GM21825 (cell line): ENCODE results near the gene CDC42BPB.

Experiments
- ATAC-seq: cut with Tn5 transposase; IDR thresholded peaks from one replicate; pipeline ENCODE4 v1.9.1; 2021; ENCODE audit warnings: mild to moderate bottlenecking, moderate library complexity; ENCODE audit not compliant: unreplicated experiment

The CDC42BPB gene

DNA sequence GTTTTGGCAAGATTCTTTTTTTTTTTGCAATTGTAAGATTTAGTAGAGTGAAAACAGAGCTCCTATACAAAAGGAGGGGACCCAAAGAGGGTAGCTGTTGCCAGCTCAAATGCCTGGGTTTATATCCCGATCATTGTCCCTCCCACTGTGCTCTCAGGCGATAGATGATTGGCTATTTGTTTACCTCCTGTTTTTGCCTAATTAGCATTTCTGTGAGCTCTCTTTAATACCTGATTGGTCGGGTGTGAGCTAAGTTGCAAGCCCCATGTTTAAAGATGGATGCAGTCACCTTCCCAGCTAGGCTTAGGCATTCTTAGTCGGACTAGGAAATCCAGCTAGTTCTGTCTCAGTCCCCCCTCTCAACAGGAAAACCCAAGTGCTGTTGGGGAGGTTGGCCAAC, 39.0 kb upstream of the CDC42BPB start:
- no peak for ATAC-seq

- no peak for ATAC-seq
Observed at GRCh38 chr14:103095210-103095778, 37.9 kb upstream of the CDC42BPB start.

DNA sequence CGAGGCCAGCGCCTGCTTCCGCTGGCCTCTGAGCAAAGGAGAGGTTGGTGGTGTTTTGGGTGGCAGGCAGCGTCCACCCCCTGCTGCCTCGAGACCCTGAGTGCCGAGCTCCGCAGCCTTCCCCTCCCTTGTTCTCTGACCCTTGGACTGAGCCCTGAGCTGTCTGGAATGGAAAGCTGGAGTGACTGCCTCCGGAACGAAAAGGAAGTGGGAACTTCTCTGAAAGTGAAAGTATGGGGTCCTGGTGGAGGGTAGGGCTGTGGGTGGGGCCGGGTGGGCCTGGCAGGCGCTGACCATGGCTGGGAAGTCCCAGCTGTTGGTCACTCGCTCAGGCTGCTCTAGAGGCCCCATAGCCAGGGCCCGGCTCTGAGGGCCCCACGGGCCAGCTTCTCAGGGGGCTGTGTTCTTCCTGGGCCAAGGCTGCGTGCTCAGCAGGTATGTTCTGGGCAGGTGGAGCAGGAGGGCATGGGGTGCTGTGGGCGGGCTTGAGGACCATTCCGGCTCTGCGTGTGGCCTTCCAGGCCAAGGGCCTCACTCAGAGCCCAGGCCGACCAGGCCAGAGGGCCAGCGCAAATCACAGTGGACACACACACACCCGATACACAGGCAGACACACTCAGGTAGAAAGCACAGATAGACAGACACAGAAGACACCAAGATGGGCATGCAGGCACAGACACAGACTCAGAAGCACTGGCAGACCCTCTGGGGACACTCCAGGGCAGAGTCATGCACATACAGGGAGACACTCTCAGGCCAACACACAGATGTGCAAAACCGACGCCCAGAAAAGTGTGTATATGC, 37.3 kb upstream of the CDC42BPB start, which contains the start of gene EXOC3L4:
Gene EXOC3L4, plus strand, starts transcription at position 320 of the 804 bp plus-strand sequence. CDS start 5,495 bp downstream, outside the sequence.
- no peak for ATAC-seq

DNA sequence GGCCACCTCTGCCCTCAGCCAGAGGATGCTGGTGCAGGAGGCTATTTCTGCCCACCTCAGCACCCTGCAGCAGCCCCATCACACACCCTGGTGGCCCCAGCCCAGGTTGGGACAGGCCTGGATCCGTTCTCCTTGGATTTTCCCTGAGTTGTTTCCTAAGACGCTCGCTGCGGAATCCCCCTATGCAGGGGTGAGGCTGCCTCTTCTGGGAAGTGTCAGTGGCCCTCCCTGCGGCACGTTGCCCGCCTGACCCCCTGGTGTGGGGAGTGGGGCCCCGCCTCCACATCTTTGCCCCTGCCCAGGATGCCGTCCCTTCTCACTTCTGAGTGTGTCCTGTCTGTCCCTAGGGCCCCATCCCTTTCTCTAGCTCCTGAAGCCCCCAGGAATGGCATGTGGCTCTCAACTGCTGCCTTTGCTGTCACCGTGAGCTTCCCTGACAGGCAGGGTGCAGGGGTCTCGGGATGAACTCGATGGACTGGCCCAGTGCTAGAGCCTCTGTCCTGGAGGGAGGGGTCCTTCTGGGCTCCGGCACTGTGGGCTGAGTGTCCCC, 36.6 kb upstream of the CDC42BPB start:
- ATAC-seq: no peak

DNA sequence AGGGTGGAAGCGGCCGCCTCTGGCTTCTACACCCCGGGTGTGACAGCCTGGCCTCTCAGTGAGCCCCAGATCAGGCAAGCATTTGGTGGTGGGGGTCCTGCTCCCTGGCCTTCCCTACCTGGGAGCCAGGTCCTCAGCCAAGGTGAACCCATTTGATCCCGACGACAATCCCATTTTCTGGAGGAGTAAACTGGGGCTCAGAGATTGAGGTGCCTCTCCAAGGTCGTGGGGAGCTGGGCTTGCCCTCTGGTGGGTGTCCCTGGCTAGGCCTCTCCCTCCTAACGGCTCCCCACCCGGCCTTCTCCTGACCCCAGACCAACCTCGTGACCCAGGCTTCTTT, 34.5 kb upstream of the CDC42BPB start:
- no peak for ATAC-seq

- ATAC-seq: peak; percentile 51
Observed at GRCh38 chr14:103091041-103091882, 33.9 kb upstream of the CDC42BPB start.

DNA sequence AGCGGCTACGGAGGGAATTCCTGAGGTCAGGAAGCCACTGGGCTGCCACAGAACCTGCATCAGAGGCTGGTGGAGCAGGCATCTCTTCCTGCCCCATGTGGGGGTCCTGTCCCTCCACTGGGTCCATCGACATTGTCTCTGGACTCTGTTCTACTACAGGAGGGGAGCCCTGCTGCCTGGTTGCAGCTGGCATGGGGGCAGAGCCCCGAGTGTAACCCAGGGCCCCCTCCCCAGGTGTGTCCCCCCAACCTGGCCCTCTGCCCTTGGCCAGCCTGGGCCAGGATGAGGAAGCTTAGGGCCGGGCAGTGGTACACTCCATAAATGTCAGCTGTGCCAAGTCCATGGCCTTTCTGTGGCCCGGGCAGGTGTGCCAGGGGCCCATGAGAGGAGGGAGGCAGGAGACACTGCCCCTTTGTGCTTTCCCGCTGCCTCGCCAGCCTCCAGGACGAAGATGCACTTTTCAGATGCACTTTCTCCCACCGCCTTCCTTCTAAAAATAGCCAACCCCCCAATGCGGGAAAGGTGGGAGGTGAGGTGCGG, 33.2 kb upstream of the CDC42BPB start:
- no peak for ATAC-seq

GRCh38 chr14:103089386-103090335, 32.3 kb upstream of the CDC42BPB start:
- no peak for ATAC-seq

DNA sequence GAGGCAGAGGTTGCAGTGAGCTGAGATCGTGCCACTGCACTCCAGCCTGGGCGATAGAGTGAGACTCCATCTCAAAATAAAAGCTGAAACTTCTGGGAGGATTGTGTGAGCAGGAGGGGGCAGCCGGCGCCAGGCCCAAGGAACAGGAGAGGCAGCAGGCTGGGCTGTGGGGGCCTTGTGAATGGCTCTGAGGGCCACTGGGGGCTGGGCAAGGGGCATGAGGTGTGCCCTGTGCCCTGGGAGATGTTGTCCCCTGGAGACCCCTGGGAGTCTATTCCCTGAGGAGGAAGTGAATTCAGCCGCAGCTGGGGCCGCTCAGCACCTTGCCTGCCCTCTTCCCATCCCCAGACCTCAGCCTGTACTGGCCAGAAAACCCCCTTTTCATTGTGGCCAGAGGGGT, 31.6 kb upstream of the CDC42BPB start:
- no peak for ATAC-seq

GRCh38 chr14:103087343-103087835, 30.0 kb upstream of the CDC42BPB start:
- no peak for ATAC-seq

- ATAC-seq: no peak
Observed at GRCh38 chr14:103086771-103087342, 29.5 kb upstream of the CDC42BPB start.

GRCh38 chr14:103085106-103086091, 28.1 kb upstream of the CDC42BPB start:
- ATAC-seq: no peak

GRCh38 chr14:103084021-103084919, 26.9 kb upstream of the CDC42BPB start, which contains the start of gene LBHD2:
Gene LBHD2 (plus strand): TSS chr14:103084210. CDS start chr14:103086013, 1,803 bp downstream.
- no peak for ATAC-seq

- ATAC-seq: no peak
Observed at GRCh38 chr14:103081951-103082350, 24.6 kb upstream of the CDC42BPB start.

GRCh38 chr14:103078860-103079587, 21.7 kb upstream of the CDC42BPB start:
- no peak for ATAC-seq

DNA sequence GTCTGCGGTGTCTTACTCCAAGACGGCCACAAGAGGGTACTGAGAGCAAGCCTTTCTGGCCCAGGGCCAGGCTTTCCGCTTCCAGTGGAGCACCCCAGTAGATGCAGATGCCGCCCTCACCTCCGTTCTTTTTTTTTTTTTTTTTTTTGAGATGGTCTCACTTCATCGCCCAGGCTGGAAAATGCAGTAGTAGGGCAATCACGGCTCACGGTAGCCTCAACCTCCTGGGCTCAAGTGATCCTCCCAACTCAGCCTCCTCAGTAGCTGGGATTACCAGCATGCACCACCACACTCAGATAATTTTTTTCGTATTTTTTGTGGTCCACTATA, 21.0 kb upstream of the CDC42BPB start:
- peak; percentile 53 for ATAC-seq
